ENCODE measurements around the gene STRADB.
A peak's percentile ranks its signal among the peaks of the same experiment; 100 is the strongest.
"Not testable (repeated sequence)": the region's sequence is repeated elsewhere in the genome, so short reads cannot be mapped to it uniquely, and the experiment has no call there.

The STRADB gene

GRCh38 chr2:201428366-201428765 lies 23.2 kb upstream of the STRADB start:
- DNase-seq (ENCODE audit: low read depth, low spot score), result not testable (repeated sequence)

GRCh38 chr2:201429835-201430234 lies 21.7 kb upstream of the STRADB start:
- not testable (repeated sequence) for DNase-seq (ENCODE audit: low read depth, low spot score); H3K4me3 ChIP-seq (ENCODE audit: low read length)

More at GRCh38 chr2:201428366-201428765, 23.2 kb upstream of the STRADB start:
- H3K4me3 ChIP-seq (ENCODE audit: low read length), result not testable (repeated sequence)

- DNase-seq (ENCODE audit: low read depth, low spot score); H3K4me3 ChIP-seq (ENCODE audit: low read length): not testable (repeated sequence)
Measured at GRCh38 chr2:201430322-201430721, 21.2 kb upstream of the STRADB start.

GRCh38 chr2:201430839-201431238 lies 20.7 kb upstream of the STRADB start:
- no peak overlapping the region for H3K4me3 ChIP-seq (ENCODE audit: low read length)
- DNase-seq (ENCODE audit: low read depth, low spot score), result no peak

GRCh38 chr2:201432038-201432620 lies 19.4 kb upstream of the STRADB start:
- DNase-seq (ENCODE audit: low read depth, low spot score), result peak; percentile 68
- H3K4me3 ChIP-seq (ENCODE audit: low read length), result no peak overlapping the region

- no peak overlapping the region; the same call in 1 of the 2 replicates for H3K4me3 ChIP-seq (ENCODE audit: low read length)
Measured at GRCh38 chr2:201432621-201433393, 18.7 kb upstream of the STRADB start.

GRCh38 chr2:201433394-201433995 lies 18.0 kb upstream of the STRADB start:
- H3K4me3 ChIP-seq (ENCODE audit: low read length), result no peak overlapping the region; the same call in 1 of the 2 replicates
- DNase-seq (ENCODE audit: low read depth, low spot score), result peak; percentile 79

More at GRCh38 chr2:201432621-201433393, 18.7 kb upstream of the STRADB start:
- DNase-seq (ENCODE audit: low read depth, low spot score), result no peak

- H3K4me3 ChIP-seq (ENCODE audit: low read length), result no peak overlapping the region
- DNase-seq (ENCODE audit: low read depth, low spot score), result no peak
Measured at GRCh38 chr2:201436141-201436540, 15.4 kb upstream of the STRADB start.

- DNase-seq (ENCODE audit: low read depth, low spot score); H3K4me3 ChIP-seq (ENCODE audit: low read length): not testable (repeated sequence)
Measured at GRCh38 chr2:201439336-201439922, 12.1 kb upstream of the STRADB start.

GRCh38 chr2:201440182-201440581 lies 11.4 kb upstream of the STRADB start:
- H3K4me3 ChIP-seq (ENCODE audit: low read length), result no peak overlapping the region
- no peak for DNase-seq (ENCODE audit: low read depth, low spot score)

- DNase-seq (ENCODE audit: low read depth, low spot score), result no peak
- no peak overlapping the region for H3K4me3 ChIP-seq (ENCODE audit: low read length)
Measured at GRCh38 chr2:201441409-201441808, 10.1 kb upstream of the STRADB start.

- no peak overlapping the region for H3K4me3 ChIP-seq (ENCODE audit: low read length)
Measured at GRCh38 chr2:201444746-201445465, 6.6 kb upstream of the STRADB start.

GRCh38 chr2:201447086-201447485 lies 4.5 kb upstream of the STRADB start:
- no peak overlapping the region for H3K4me3 ChIP-seq (ENCODE audit: low read length)
- DNase-seq (ENCODE audit: low read depth, low spot score), result peak; percentile 81

More at GRCh38 chr2:201444746-201445465, 6.6 kb upstream of the STRADB start:
- DNase-seq (ENCODE audit: low read depth, low spot score), result no peak

- no peak overlapping the region for H3K4me3 ChIP-seq (ENCODE audit: low read length)
- no peak for DNase-seq (ENCODE audit: low read depth, low spot score)
Measured at GRCh38 chr2:201448061-201448460, 3.5 kb upstream of the STRADB start.

- DNase-seq (ENCODE audit: low read depth, low spot score), result no peak
- no peak overlapping the region for H3K4me3 ChIP-seq (ENCODE audit: low read length)
Measured at GRCh38 chr2:201448701-201449100, 2.8 kb upstream of the STRADB start.

GRCh38 chr2:201450954-201451291 lies 617 bp upstream of the STRADB start:
- no peak for DNase-seq (ENCODE audit: low read depth, low spot score)

GRCh38 chr2:201452058-201452921 lies 750 bp downstream of the STRADB start:
- no peak for DNase-seq (ENCODE audit: low read depth, low spot score)
- H3K4me3 ChIP-seq (ENCODE audit: low read length), result peak overlapping the region; percentile 91

More at GRCh38 chr2:201450954-201451291, 617 bp upstream of the STRADB start:
- H3K4me3 ChIP-seq (ENCODE audit: low read length), result peak overlapping the region; percentile 91

GRCh38 chr2:201452922-201453643 lies 1.5 kb downstream of the STRADB start:
- DNase-seq (ENCODE audit: low read depth, low spot score), result no peak
- no peak overlapping the region for H3K4me3 ChIP-seq (ENCODE audit: low read length)

Data from Jurkat, Clone E6-1 (cell line).